HepG2 (cell line): ENCODE measurements around the gene TM9SF2. TPM values are rescaled to one million over a fixed set of nuclear protein-coding genes. Genes with fewer than 3 reads are reported as not detected.

Experiments used
- DDIT3 ChIP-seq: sonication (generic); formaldehyde crosslinking; IDR thresholded peaks from 2 replicates; pipeline ENCODE4 v1.4.0; 2020; ENCODE audit warnings: mild to moderate bottlenecking, missing genetic modification reagents
- GTF2F1 ChIP-seq: fragments of 150-350 bp; IDR thresholded peaks from 2 replicates; pipeline ENCODE4 v1.6.1; 2014; ENCODE audit warnings: low read length
- HBP1 ChIP-seq: IDR thresholded peaks from 2 replicates; pipeline ENCODE4 v1.6.1; 2016; ENCODE audit warnings: low read depth, control low read depth
- HMG20A ChIP-seq: IDR thresholded peaks from 2 replicates; pipeline ENCODE4 v1.6.1; 2016; ENCODE audit warnings: borderline replicate concordance
- HOMEZ ChIP-seq: IDR thresholded peaks from 2 replicates; pipeline ENCODE4 v1.6.1; 2016; ENCODE audit warnings: low read depth
- POLR2A ChIP-seq, 2 experiments: IDR thresholded peaks; 2 replicates each; pipeline ENCODE4 v1.6.1; 2011; ENCODE audit warnings: low read depth in 2 of 2, low read length in 2 of 2, mild to moderate bottlenecking in 1 of 2, moderate library complexity in 1 of 2; ENCODE audit not compliant: insufficient read depth in 1 of 2
- TCF12 ChIP-seq, 2 experiments: fragments of 450-650 bp in 1 of 2; sonication (generic) in 1 of 2; formaldehyde crosslinking in 1 of 2; IDR thresholded peaks; 2 replicates each; pipeline versions ENCODE4 v1.6.1 to v1.8.0; 2017 to 2022; ENCODE audit warnings: antibody characterized with exemption in 1 of 2, mild to moderate bottlenecking in 1 of 2, missing genetic modification reagents in 1 of 2, moderate library complexity in 1 of 2
- ZBTB3 ChIP-seq: sonication (generic); formaldehyde crosslinking; IDR thresholded peaks from 2 replicates; pipeline ENCODE4 v1.4.0; 2020; ENCODE audit warnings: low read depth, mild to moderate bottlenecking, moderate library complexity, missing genetic modification reagents, borderline replicate concordance
- ZNF407 ChIP-seq: sonication (generic); formaldehyde crosslinking; IDR thresholded peaks from one replicate; pipeline ENCODE4 v1.5.1; 2020; ENCODE audit warnings: mild to moderate bottlenecking, missing genetic modification reagents; ENCODE audit errors: not compliant biosample characterization
- ZNF432 ChIP-seq: sonication (generic); formaldehyde crosslinking; IDR thresholded peaks from 2 replicates; pipeline ENCODE4 v1.5.0; 2020; ENCODE audit warnings: missing genetic modification reagents, mild to moderate bottlenecking, borderline replicate concordance
- ZNF670 ChIP-seq: sonication (generic); formaldehyde crosslinking; IDR thresholded peaks from 2 replicates; pipeline ENCODE4 v1.8.0; 2022; ENCODE audit warnings: mild to moderate bottlenecking, missing genetic modification reagents, borderline replicate concordance
- polyA plus RNA-seq, 8 experiments: library from polyadenylated mRNA; depleted of rRNA in 3 of 8; stranded (reverse) in 7 of 8; unstranded in 1 of 8; fragments of >200 nt; fragmentation: Illumina TruSeq in 4 of 8; extraction: Trizol in 4 of 8; gene quantifications; 2 replicates each; pipeline versions ENCODE4 v1.2.1 to v1.2.3, GENCODE V29; 2011 to 2016; ENCODE audit warnings: low read depth in 4 of 8, missing spikeins in 1 of 8, mixed read lengths in 1 of 8; ENCODE audit not compliant: insufficient read depth in 1 of 8
- total RNA-seq, 5 experiments: library from RNA; depleted of rRNA; stranded (reverse); fragments of >200 nt; fragmentation: Illumina TruSeq; extraction: Trizol; gene quantifications; 2 replicates each; pipeline ENCODE4 v1.2.3, GENCODE V29; 2016; ENCODE audit warnings: low read depth in 1 of 5

The TM9SF2 gene
- total and polyA plus RNA-seq, 2 of the 13 experiments (the other 11 are each of a cell fraction or from before 2014, with no cell fraction given): 94.1 to 123 TPM

- TF ChIP-seq ZNF407 (CRISPR knock-in tag) (peak; percentile 62), POLR2A (IDR thresholded peaks at IDR 0.05; ENCODE audit: insufficient read depth in 1 of 2, low read depth in 2 of 2, low read length in 2 of 2) (peak; percentile 59 to 61), DDIT3 (CRISPR knock-in tag) (no peak), TCF12 (IDR thresholded peaks at IDR 0.05) (no peak), TCF12 (CRISPR knock-in tag; IDR thresholded peaks at IDR 0.05) (no peak), HOMEZ (CRISPR knock-in tag) (0 out of 2 replicates have a peak, but pooled peaks have one; percentile 27), HMG20A (CRISPR knock-in tag) (no peak), GTF2F1 (no peak), ZNF432 (no peak), ZNF670 (CRISPR knock-in tag) (0 out of 2 replicates have a peak, but pooled peaks have one; percentile 16), HBP1 (CRISPR knock-in tag) (peak; percentile 88; the same call in 1 of the 2 replicates), ZBTB3 (CRISPR knock-in tag) (no peak)
Measured at GRCh38 chr13:99501184-99501847, at the start of gene TM9SF2 (continued).
